ENCODE measurements around the gene PARD3. TPM values are rescaled to one million over a fixed set of nuclear protein-coding genes. Genes with fewer than 3 reads are reported as not detected.

PARD3 gene
- total and polyA plus RNA-seq, 2 donors (not counting 3 experiments of a cell fraction or from before 2014, with no cell fraction given): 7.3 to 24.1 TPM

- Histone ChIP-seq H3K79me2 (ENCODE audit: control insufficient read depth, insufficient read depth, low read length) (no peaks in the 10 kb centered on the region), H3K27ac (ENCODE audit: insufficient read depth, low read depth, low read length) (no peak overlapping the region), H3K4me3 (replicated peaks in 1 of 3; ENCODE audit: insufficient read depth in 1 of 3, low read depth in 1 of 3, low read length in 3 of 3) (no peak overlapping the region), H3K4me1 (ENCODE audit: control insufficient read depth, extremely low read depth, insufficient read depth, low read length) (peaks cover 7% of the 10 kb centered on the region), H3K27me3 (ENCODE audit: control insufficient read depth in 2 of 2, insufficient read depth in 2 of 2, low read length in 2 of 2) (no peaks in the 10 kb centered on the region), H3K9ac (replicated peaks; ENCODE audit: extremely low read depth, insufficient read depth, low read length) (no peak overlapping the region), H4K20me1 (replicated peaks; ENCODE audit: control insufficient read depth, extremely low read depth, insufficient read depth, low read length) (peaks cover 2% of the 10 kb centered on the region), H3K4me2 (ENCODE audit: insufficient read depth, low read length) (no peak overlapping the region), H2AFZ (ENCODE audit: low read depth, low read length) (no peak overlapping the region), H3K9me1 (replicated peaks; ENCODE audit: control insufficient read depth, extremely low read depth, insufficient read depth, low read length) (no peaks in the 10 kb centered on the region), H3K36me3 (ENCODE audit: control insufficient read depth in 2 of 2, extremely low read depth in 1 of 2, insufficient read depth in 2 of 2, low read length in 2 of 2) (no peaks in the 10 kb centered on the region), H3K9me3 (replicated peaks; ENCODE audit: control insufficient read depth, insufficient read depth, low read length) (no peaks in the 10 kb centered on the region)
- intact Hi-C loops (cut with micrococcal nuclease) (no loop called here), dilution Hi-C loops (cut with MboI; ENCODE audit: extremely low pct_ligation_motif_present, low sequenced_read_pairs) (no loop called here)
- ChIA-PET POLR2A (no interaction called here), CTCF (interaction anchor here (0.9 to 1.4 kb wide), 3 partner anchors 14 to 200 kb away, joined by 3 to 4 read pairs (median 3); no protein-coding TSS in a partner anchor)
- no peak for DNase-seq (ENCODE audit: low read depth, low spot score)
- TF ChIP-seq POLR2AphosphoS5 (IDR thresholded peaks at IDR 0.05; ENCODE audit: insufficient read depth, low read depth, low read length) (no peak), MYC (IDR thresholded peaks at IDR 0.05; ENCODE audit: low read depth, low read length) (no peak), EZH2 (IDR thresholded peaks at IDR 0.05; ENCODE audit: borderline replicate concordance, low read depth, low read length, severe bottlenecking) (no peak), JUN (IDR thresholded peaks at IDR 0.05; ENCODE audit: borderline replicate concordance, insufficient read depth, insufficient read length, low read depth) (no peak), MAX (IDR thresholded peaks at IDR 0.05; ENCODE audit: insufficient read depth, insufficient read length) (no peak), FOS (IDR thresholded peaks at IDR 0.05; ENCODE audit: borderline replicate concordance, insufficient read depth, low read length) (no peak), POLR2A (IDR thresholded peaks at IDR 0.05; ENCODE audit: low read depth, low read length) (no peak), GATA2 (IDR thresholded peaks at IDR 0.05; ENCODE audit: insufficient read depth, insufficient read length, low read depth, low read length) (no peak), CTCF (IDR thresholded peaks at IDR 0.05; ENCODE audit: extremely low read depth in 1 of 2, insufficient read depth in 1 of 2, low read depth in 1 of 2, low read length in 2 of 2) (no peak)
- FAIRE-seq: no peak
- BruUV-seq (replicated peaks): no TSS peak
Measured at GRCh38 chr10:34438741-34439140, 376.4 kb downstream of the PARD3 start.
